NCI-H2081 (cell line): Measurements from ENCODE around the gene TMEM171.

Experiments used
- DNase-seq, 2 experiments: peaks; one replicate each; lab custom pipeline; 2025; lab: John Stamatoyannopoulos, UW

The TMEM171 gene

GRCh38 chr5:73120222-73121118, at the start of gene TMEM171:
TMEM171 (plus strand) TSS chr5:73120575; CDS start chr5:73123374, 2,799 bp downstream.
- DNase-seq: peak in 1 of 2 experiments; percentile 18

- DNase-seq: no peak
Measured at GRCh38 chr5:73081093-73081492, 39.3 kb upstream of the TMEM171 start.

- DNase-seq: no peak
Measured at GRCh38 chr5:73088026-73088425, 32.3 kb upstream of the TMEM171 start.

- no peak for DNase-seq
Measured at GRCh38 chr5:73093943-73094342, 26.4 kb upstream of the TMEM171 start.

GRCh38 chr5:73094415-73094814, 26.0 kb upstream of the TMEM171 start:
- DNase-seq: no peak

- no peak for DNase-seq
Measured at GRCh38 chr5:73095564-73096238, 24.7 kb upstream of the TMEM171 start.

GRCh38 chr5:73096239-73096575, 24.2 kb upstream of the TMEM171 start:
- no peak for DNase-seq

- DNase-seq: no peak
Measured at GRCh38 chr5:73097740-73098139, 22.6 kb upstream of the TMEM171 start.

GRCh38 chr5:73100109-73100508, 20.3 kb upstream of the TMEM171 start:
- DNase-seq: no peak

GRCh38 chr5:73103870-73104299, 16.5 kb upstream of the TMEM171 start:
- peak; percentile 64 to 85 for DNase-seq

- peak; percentile 55 to 82 for DNase-seq
Measured at GRCh38 chr5:73104326-73104725, 16.0 kb upstream of the TMEM171 start.

- DNase-seq: no peak
Measured at GRCh38 chr5:73106335-73106734, 14.0 kb upstream of the TMEM171 start.

GRCh38 chr5:73110190-73110589, 10.2 kb upstream of the TMEM171 start:
- DNase-seq: no peak

GRCh38 chr5:73111536-73111935, 8.8 kb upstream of the TMEM171 start:
- no peak for DNase-seq

- DNase-seq: no peak
Measured at GRCh38 chr5:73112359-73112758, 8.0 kb upstream of the TMEM171 start.

- no peak for DNase-seq
Measured at GRCh38 chr5:73114044-73114688, 6.2 kb upstream of the TMEM171 start.

- no peak for DNase-seq
Measured at GRCh38 chr5:73115399-73116051, 4.8 kb upstream of the TMEM171 start.

- DNase-seq: no peak
Measured at GRCh38 chr5:73116506-73116905, 3.9 kb upstream of the TMEM171 start.

- DNase-seq: no peak
Measured at GRCh38 chr5:73117088-73117740, 3.2 kb upstream of the TMEM171 start.

GRCh38 chr5:73118391-73118973, 1.9 kb upstream of the TMEM171 start:
- peak in 1 of 2 experiments; percentile 35 for DNase-seq

- no peak for DNase-seq
Measured at GRCh38 chr5:73119451-73120157, 771 bp upstream of the TMEM171 start.
